ENCODE data around the gene FAM20A.

GRCh38 chr17:68542698-68543463 is 58.3 kb downstream of the FAM20A start:
- TF ChIP-seq CTCF (IDR thresholded peaks at IDR 0.05; ENCODE audit: poor library complexity, severe bottlenecking) (no peak), EZH2 (IDR thresholded peaks at IDR 0.05; ENCODE audit: borderline replicate concordance, insufficient read depth, low read length, poor library complexity, severe bottlenecking) (no peak), EP300 (conservative IDR thresholded peaks at IDR 0.05; ENCODE audit: poor library complexity, severe bottlenecking) (no peak), MXI1 (conservative IDR thresholded peaks at IDR 0.05; ENCODE audit: poor library complexity, severe bottlenecking) (no peak)

All from neural cell (in vitro differentiated cells).